SK-N-SH (cell line): Measurements from ENCODE around the gene KDM4C.
"Not testable (repeated sequence)": the region's sequence is repeated elsewhere in the genome, so short reads cannot be mapped to it uniquely, and the experiment has no call there.

Experiments used
- CTCF ChIP-seq: fragments of 200-600 bp; sonication (generic); IDR thresholded peaks from 2 replicates; pipeline ENCODE4 v1.6.1; 2017; ENCODE audit warnings: antibody characterized with exemption, mild to moderate bottlenecking, moderate library complexity
- MEF2A ChIP-seq: IDR thresholded peaks from 2 replicates; pipeline ENCODE4 v1.4.0; 2012; ENCODE audit warnings: low read depth, borderline replicate concordance
- PBX3 ChIP-seq: IDR thresholded peaks from 2 replicates; pipeline ENCODE4; 2012
- POLR2AphosphoS5 ChIP-seq: IDR thresholded peaks from 2 replicates; pipeline ENCODE4 v1.6.1; 2012; ENCODE audit warnings: low read depth, low read length

- not testable (repeated sequence) for TF ChIP-seq MEF2A, PBX3, CTCF, POLR2AphosphoS5
These were observed 191.1 kb downstream of the KDM4C start for GRCh38 chr9:6948921-6949320.
